Neural progenitor cell (in vitro differentiated cells): Measurements from ENCODE around the gene TBX10. TPM values are rescaled to one million over a fixed set of nuclear protein-coding genes. Genes with fewer than 3 reads are reported as not detected.

Experiments
- DNase-seq: peaks from one replicate; pipeline ENCODE4 v3.0.0-alpha.2; 2016; ENCODE audit warnings: low spot score
- H2AFZ ChIP-seq: fragments of 200-600 bp; sonication (generic); replicated peaks from 2 replicates; pipeline ENCODE4 v1.6.1; 2016; ENCODE audit warnings: antibody characterized with exemption
- H3F3A ChIP-seq: fragments of 200-600 bp; sonication (generic); 2 replicates; pipeline ENCODE4 v1.6.1; 2016; ENCODE audit warnings: antibody characterized with exemption, low read depth
- H3K27ac ChIP-seq: fragments of 200-600 bp; sonication (generic); 2 replicates; pipeline ENCODE4 v1.5.1; 2016; ENCODE audit warnings: mild to moderate bottlenecking
- H3K27me3 ChIP-seq: fragments of 200-600 bp; sonication (generic); 2 replicates; pipeline ENCODE4 v1.6.1; 2016; ENCODE audit warnings: mild to moderate bottlenecking, moderate library complexity
- H3K36me3 ChIP-seq: fragments of 200-600 bp; sonication (generic); 2 replicates; pipeline ENCODE4 v1.5.1; 2016
- H3K4me1 ChIP-seq: fragments of 200-600 bp; sonication (generic); 2 replicates; pipeline ENCODE4 v1.6.1; 2016; ENCODE audit warnings: mixed run types
- H3K4me2 ChIP-seq: fragments of 200-600 bp; sonication (generic); 2 replicates; pipeline ENCODE4 v1.6.1; 2016
- H3K4me3 ChIP-seq: fragments of 200-600 bp; sonication (generic); 2 replicates; pipeline ENCODE4 v1.5.1; 2016
- H3K79me2 ChIP-seq: fragments of 200-600 bp; sonication (generic); 2 replicates; pipeline ENCODE4 v1.6.1; 2016; ENCODE audit warnings: low read depth
- H3K9ac ChIP-seq: fragments of 200-600 bp; sonication (generic); 2 replicates; pipeline ENCODE4 v1.6.1; 2016
- H3K9me3 ChIP-seq: fragments of 200-600 bp; sonication (generic); 2 replicates; pipeline ENCODE4 v1.5.1; 2016; ENCODE audit warnings: low read depth
- H4K20me1 ChIP-seq: fragments of 200-600 bp; sonication (generic); 2 replicates; pipeline ENCODE4 v1.6.1; 2016; ENCODE audit warnings: low read depth
- H3K27ac Mint-ChIP-seq: 3 replicates; pipeline ENCODE4 v1.8.0; 2021; ENCODE audit warnings: mixed read lengths
- H3K27me3 Mint-ChIP-seq: 2 replicates; pipeline ENCODE4 v1.8.0; 2022; ENCODE audit warnings: low read depth, mild to moderate bottlenecking, inconsistent platforms, moderate library complexity, mixed read lengths; ENCODE audit not compliant: insufficient read depth
- H3K36me3 Mint-ChIP-seq: 3 replicates; pipeline ENCODE4 v1.8.0; 2021; ENCODE audit warnings: mixed read lengths
- H3K4me1 Mint-ChIP-seq: 3 replicates; pipeline ENCODE4 v1.8.0; 2021; ENCODE audit warnings: mixed read lengths
- H3K4me3 Mint-ChIP-seq: 3 replicates; pipeline ENCODE4 v1.8.0; 2021; ENCODE audit warnings: mild to moderate bottlenecking, moderate library complexity, mixed read lengths
- H3K9me3 Mint-ChIP-seq: 3 replicates; pipeline ENCODE4 v1.8.0; 2020; ENCODE audit warnings: mixed read lengths
- EZH2 ChIP-seq: fragments of 200-600 bp; sonication (generic); IDR thresholded peaks from 2 replicates; pipeline ENCODE4 v1.6.1; 2017; ENCODE audit warnings: antibody characterized with exemption, mild to moderate bottlenecking, moderate library complexity
- EZH2phosphoT487 ChIP-seq: fragments of 200-600 bp; sonication (generic); IDR thresholded peaks from 2 replicates; pipeline ENCODE4 v1.6.1; 2017; ENCODE audit warnings: antibody characterized with exemption
- total RNA-seq: library from RNA; depleted of rRNA; stranded (reverse); fragments of >200 nt; gene quantifications from 2 replicates; pipeline ENCODE4 v1.2.3, GENCODE V29; 2015; ENCODE audit warnings: low replicate concordance
- TF ChIP-seq, protein P1 (sequence below): fragments of 200-600 bp; sonication (generic); IDR thresholded peaks from 2 replicates; pipeline ENCODE4 v1.5.1; 2017; ENCODE audit warnings: antibody characterized with exemption, mild to moderate bottlenecking

Gene TBX10
- total RNA-seq, 1 donor from 2014 or later, result not detected

GRCh38 chr11:67630228-67630942 is 9.2 kb downstream of the TBX10 start:
- Histone ChIP-seq H3K27ac (peak overlapping the region; percentile 84), H3K4me3 (peak overlapping the region; percentile 69), H3K27me3 (no peaks in the 10 kb centered on the region), H3K9ac (peak overlapping the region; percentile 36), H3K79me2 (no peaks in the 10 kb centered on the region), H3K4me1 (peaks cover 8% of the 10 kb centered on the region), H3K9me3 (no peaks in the 10 kb centered on the region), H4K20me1 (no peaks in the 10 kb centered on the region), H2AFZ (no peak overlapping the region), H3K36me3 (no peaks in the 10 kb centered on the region), H3F3A (peaks cover 52% of the 10 kb centered on the region), H3K4me2 (peak overlapping the region; percentile 73)
- H3K9me3 Mint-ChIP-seq, result peaks cover 2% of the 10 kb centered on the region
- TF ChIP-seq EZH2, result no peak
- TF ChIP-seq, protein P1, sequence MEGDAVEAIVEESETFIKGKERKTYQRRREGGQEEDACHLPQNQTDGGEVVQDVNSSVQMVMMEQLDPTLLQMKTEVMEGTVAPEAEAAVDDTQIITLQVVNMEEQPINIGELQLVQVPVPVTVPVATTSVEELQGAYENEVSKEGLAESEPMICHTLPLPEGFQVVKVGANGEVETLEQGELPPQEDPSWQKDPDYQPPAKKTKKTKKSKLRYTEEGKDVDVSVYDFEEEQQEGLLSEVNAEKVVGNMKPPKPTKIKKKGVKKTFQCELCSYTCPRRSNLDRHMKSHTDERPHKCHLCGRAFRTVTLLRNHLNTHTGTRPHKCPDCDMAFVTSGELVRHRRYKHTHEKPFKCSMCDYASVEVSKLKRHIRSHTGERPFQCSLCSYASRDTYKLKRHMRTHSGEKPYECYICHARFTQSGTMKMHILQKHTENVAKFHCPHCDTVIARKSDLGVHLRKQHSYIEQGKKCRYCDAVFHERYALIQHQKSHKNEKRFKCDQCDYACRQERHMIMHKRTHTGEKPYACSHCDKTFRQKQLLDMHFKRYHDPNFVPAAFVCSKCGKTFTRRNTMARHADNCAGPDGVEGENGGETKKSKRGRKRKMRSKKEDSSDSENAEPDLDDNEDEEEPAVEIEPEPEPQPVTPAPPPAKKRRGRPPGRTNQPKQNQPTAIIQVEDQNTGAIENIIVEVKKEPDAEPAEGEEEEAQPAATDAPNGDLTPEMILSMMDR, result peak; percentile 86
- peak overlapping the region; percentile 53 for H3K27ac Mint-ChIP-seq
- peaks cover 12% of the 10 kb centered on the region for H3K36me3 Mint-ChIP-seq
- H3K27me3 Mint-ChIP-seq, result peaks cover 5% of the 10 kb centered on the region
- peak overlapping the region; percentile 85 for H3K4me3 Mint-ChIP-seq
- H3K4me1 Mint-ChIP-seq, result peaks cover 14% of the 10 kb centered on the region
- peak; percentile 100 for DNase-seq

GRCh38 chr11:67629386-67630227 is 10.0 kb downstream of the TBX10 start, which contains the start of gene NUDT8:
TSS of gene NUDT8 (minus strand) at chr11:67629937. CDS start at chr11:67629911, 26 bp downstream.
- Mint-ChIP-seq H3K9me3 (peaks cover 2% of the 10 kb centered on the region), H3K27me3 (peaks cover 9% of the 10 kb centered on the region), H3K4me1 (peaks cover 14% of the 10 kb centered on the region), H3K4me3 (peak within 1 kb of the TSS; percentile 85), H3K27ac (peak within 1 kb of the TSS; percentile 53), H3K36me3 (peaks cover 15% of the 10 kb centered on the region)
- Histone ChIP-seq H3K4me3 (peak within 1 kb of the TSS; percentile 69), H4K20me1 (no peaks in the 10 kb centered on the region), H3K27me3 (no peaks in the 10 kb centered on the region), H3K79me2 (no peaks in the 10 kb centered on the region), H3K36me3 (no peaks in the 10 kb centered on the region), H3K9ac (peak within 1 kb of the TSS; percentile 36), H3K9me3 (no peaks in the 10 kb centered on the region), H3K4me2 (peak within 1 kb of the TSS; percentile 78), H3K4me1 (peaks cover 8% of the 10 kb centered on the region), H3F3A (peaks cover 59% of the 10 kb centered on the region), H2AFZ (no peak within 1 kb of the TSS), H3K27ac (peak within 1 kb of the TSS; percentile 84)
- DNase-seq, result peak; percentile 94
- TF ChIP-seq, protein P1, result peak; percentile 87
- TF ChIP-seq EZH2phosphoT487, result no peak

GRCh38 chr11:67628710-67629385 is 10.7 kb downstream of the TBX10 start:
- DNase-seq, result no peak
- Histone ChIP-seq H3K9ac (no peak overlapping the region), H3K27me3 (no peaks in the 10 kb centered on the region), H3K79me2 (no peaks in the 10 kb centered on the region), H3K9me3 (no peaks in the 10 kb centered on the region), H3F3A (peaks cover 63% of the 10 kb centered on the region), H2AFZ (no peak overlapping the region), H3K4me3 (peak overlapping the region; percentile 60), H3K36me3 (no peaks in the 10 kb centered on the region), H4K20me1 (peaks cover 2% of the 10 kb centered on the region), H3K27ac (no peak overlapping the region), H3K4me1 (peaks cover 8% of the 10 kb centered on the region), H3K4me2 (peak overlapping the region; percentile 78)
- Mint-ChIP-seq H3K36me3 (peaks cover 16% of the 10 kb centered on the region), H3K4me1 (peaks cover 14% of the 10 kb centered on the region), H3K9me3 (peaks cover 2% of the 10 kb centered on the region), H3K27ac (peak overlapping the region; percentile 69), H3K4me3 (peak overlapping the region; percentile 80), H3K27me3 (peaks cover 9% of the 10 kb centered on the region)
- TF ChIP-seq, protein P1, result no peak
- TF ChIP-seq EZH2, result no peak
- TF ChIP-seq EZH2phosphoT487, result no peak
